Caco-2 (cell line): ENCODE measurements around the gene LINGO1. TPM values are rescaled to one million over a fixed set of nuclear protein-coding genes. Genes with fewer than 3 reads are reported as not detected.

ENCODE experiments used
- BruUV-seq: library from RNA; stranded (reverse); fragments of 400-500 nt; replicated peaks from 2 replicates; lab custom pipeline; 2021; lab: Mats Ljungman, UMichigan
- CTCF ChIA-PET: fragments of 300-600 bp; sonication (Branson Sonifier 250); formaldehyde crosslinking; loops from one replicate; lab custom pipeline; 2022; ENCODE audit warnings: antibody characterized with exemption; lab: Charles Lee
- POLR2A ChIA-PET: fragments of 300-600 bp; sonication (Branson Sonifier 250); formaldehyde crosslinking; loops from one replicate; lab custom pipeline; 2022; ENCODE audit warnings: antibody characterized with exemption; lab: Charles Lee
- DNase-seq, 2 experiments: peaks; one replicate each; pipeline versions ENCODE4 v3.0.0 to v3.0.0-alpha.2; 2020 to 2022
- H3K27me3 ChIP-seq: replicated peaks from 2 replicates; pipeline ENCODE4 v1.6.0; 2011; ENCODE audit warnings: low read length; ENCODE audit not compliant: control insufficient read depth, insufficient read depth
- H3K36me3 ChIP-seq: 2 replicates; pipeline ENCODE4 v1.5.1; 2011; ENCODE audit warnings: low read length; ENCODE audit not compliant: control insufficient read depth, insufficient read depth
- H3K4me1 ChIP-seq: fragments of 250-450 bp; sonication (Bioruptor Pico); 2 replicates; pipeline ENCODE4 v1.5.1; 2020; ENCODE audit warnings: mild to moderate bottlenecking
- H3K4me3 ChIP-seq: 2 replicates; pipeline ENCODE4 v1.5.1; 2011; ENCODE audit warnings: low read depth, mild to moderate bottlenecking, control low read depth, low read length
- H3K9me3 ChIP-seq: fragments of 250-450 bp; sonication (Bioruptor Pico); 2 replicates; pipeline ENCODE4 v1.5.1; 2020; ENCODE audit warnings: mild to moderate bottlenecking, moderate library complexity
- H3K27ac Mint-ChIP-seq: one replicate; pipeline ENCODE4 v1.8.0; 2022; ENCODE audit warnings: mixed read lengths; ENCODE audit not compliant: unreplicated experiment
- H3K27me3 Mint-ChIP-seq: one replicate; pipeline ENCODE4 v1.8.0; 2022; ENCODE audit warnings: mixed read lengths; ENCODE audit not compliant: insufficient read depth, unreplicated experiment
- H3K36me3 Mint-ChIP-seq: one replicate; pipeline ENCODE4 v1.8.0; 2022; ENCODE audit warnings: mild to moderate bottlenecking, mixed read lengths; ENCODE audit not compliant: insufficient read depth, unreplicated experiment
- H3K4me1 Mint-ChIP-seq: one replicate; pipeline ENCODE4 v1.8.0; 2022; ENCODE audit warnings: low read depth, mixed read lengths; ENCODE audit not compliant: unreplicated experiment
- H3K4me3 Mint-ChIP-seq: one replicate; pipeline ENCODE4 v1.8.0; 2022; ENCODE audit warnings: mild to moderate bottlenecking, moderate library complexity, mixed read lengths; ENCODE audit not compliant: unreplicated experiment
- H3K9me3 Mint-ChIP-seq: one replicate; pipeline ENCODE4 v1.8.0; 2022; ENCODE audit warnings: mixed read lengths; ENCODE audit not compliant: unreplicated experiment
- intact Hi-C: fragments of 100-400 bp; cut with micrococcal nuclease; formaldehyde crosslinking; loops from one replicate; pipeline ENCODE4 v1.10.0; 2022; ENCODE audit not compliant: unreplicated experiment
- total RNA-seq: library from RNA; stranded (reverse); gene quantifications from 2 replicates; pipeline ENCODE4 v1.2.3, GENCODE V29; 2022
- TF ChIP-seq, protein P1 (sequence below), 2 experiments: fragments of 200-600 bp in 1 of 2; IDR thresholded peaks; 1 replicate in 1 of 2; 2 replicates in 1 of 2; pipeline versions ENCODE4 v1.5.1 to v1.8.0; 2011 to 2022; ENCODE audit warnings: antibody characterized with exemption in 1 of 2, control low read depth in 1 of 2, inconsistent platforms in 1 of 2, low read depth in 1 of 2, low read length in 1 of 2, mild to moderate bottlenecking in 1 of 2, moderate library complexity in 1 of 2; ENCODE audit not compliant: insufficient read depth in 1 of 2, severe bottlenecking in 1 of 2, unreplicated experiment in 1 of 2

Gene LINGO1
- total RNA-seq, 1 experiment from 2014 or later = 1.4 TPM

GRCh38 chr15:77627067-77627466, 5.6 kb downstream of the LINGO1 start:
- Mint-ChIP-seq H3K36me3 (no peaks in the 10 kb centered on the region), H3K27me3 (peaks cover 3% of the 10 kb centered on the region), H3K4me3 (no peak overlapping the region), H3K4me1 (peaks cover 8% of the 10 kb centered on the region), H3K27ac (no peak overlapping the region), H3K9me3 (no peaks in the 10 kb centered on the region)
- CTCF ChIA-PET = interaction anchor here (1.4 kb wide), 1 partner anchor 9 kb away, joined by 5 read pairs; no protein-coding TSS in a partner anchor
- no peak overlapping the region for H3K4me3 ChIP-seq
- intact Hi-C loops = no loop called here
- no peaks in the 10 kb centered on the region for H3K36me3 ChIP-seq
- POLR2A ChIA-PET = no interaction called here
- TF ChIP-seq, protein P1, sequence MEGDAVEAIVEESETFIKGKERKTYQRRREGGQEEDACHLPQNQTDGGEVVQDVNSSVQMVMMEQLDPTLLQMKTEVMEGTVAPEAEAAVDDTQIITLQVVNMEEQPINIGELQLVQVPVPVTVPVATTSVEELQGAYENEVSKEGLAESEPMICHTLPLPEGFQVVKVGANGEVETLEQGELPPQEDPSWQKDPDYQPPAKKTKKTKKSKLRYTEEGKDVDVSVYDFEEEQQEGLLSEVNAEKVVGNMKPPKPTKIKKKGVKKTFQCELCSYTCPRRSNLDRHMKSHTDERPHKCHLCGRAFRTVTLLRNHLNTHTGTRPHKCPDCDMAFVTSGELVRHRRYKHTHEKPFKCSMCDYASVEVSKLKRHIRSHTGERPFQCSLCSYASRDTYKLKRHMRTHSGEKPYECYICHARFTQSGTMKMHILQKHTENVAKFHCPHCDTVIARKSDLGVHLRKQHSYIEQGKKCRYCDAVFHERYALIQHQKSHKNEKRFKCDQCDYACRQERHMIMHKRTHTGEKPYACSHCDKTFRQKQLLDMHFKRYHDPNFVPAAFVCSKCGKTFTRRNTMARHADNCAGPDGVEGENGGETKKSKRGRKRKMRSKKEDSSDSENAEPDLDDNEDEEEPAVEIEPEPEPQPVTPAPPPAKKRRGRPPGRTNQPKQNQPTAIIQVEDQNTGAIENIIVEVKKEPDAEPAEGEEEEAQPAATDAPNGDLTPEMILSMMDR (IDR thresholded peaks at IDR 0.05; ENCODE audit: insufficient read depth in 1 of 2, low read depth in 1 of 2, low read length in 1 of 2, severe bottlenecking in 1 of 2, unreplicated experiment in 1 of 2) = no peak
- BruUV-seq = no TSS peak
- peaks cover 6% of the 10 kb centered on the region for H3K27me3 ChIP-seq
- no peak for DNase-seq
- no peaks in the 10 kb centered on the region for H3K9me3 ChIP-seq
- H3K4me1 ChIP-seq = peaks cover 17% of the 10 kb centered on the region

DNA sequence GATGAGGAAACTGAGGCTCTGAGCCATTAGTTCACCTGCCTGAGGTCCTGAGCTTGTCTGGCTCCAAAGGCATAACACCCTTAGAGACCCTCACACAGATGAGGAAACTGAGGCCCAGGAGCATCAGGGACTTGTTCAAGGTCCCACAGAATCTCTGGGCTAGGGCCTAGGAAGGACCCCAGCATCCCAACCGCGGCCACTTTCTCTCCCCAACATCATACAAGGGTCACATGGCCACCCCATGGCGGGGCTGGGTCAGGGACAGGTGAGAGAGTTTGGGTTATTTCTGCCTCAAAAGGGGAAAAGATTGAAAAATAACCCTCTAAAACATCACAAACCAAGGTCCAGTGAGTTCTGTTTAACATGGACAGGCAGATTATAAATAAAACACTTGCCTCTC, 6.7 kb downstream of the LINGO1 start:
- POLR2A ChIA-PET = no interaction called here
- no peak overlapping the region for H3K4me3 Mint-ChIP-seq

GRCh38 chr15:77625376-77625775, 7.3 kb downstream of the LINGO1 start:
- ChIA-PET CTCF (no interaction called here), POLR2A (no interaction called here)
- TF ChIP-seq, protein P1 (IDR thresholded peaks at IDR 0.05; ENCODE audit: insufficient read depth in 1 of 2, low read depth in 1 of 2, low read length in 1 of 2, severe bottlenecking in 1 of 2, unreplicated experiment in 1 of 2) = no peak
- Histone ChIP-seq H3K4me1 (peaks cover 18% of the 10 kb centered on the region), H3K36me3 (no peaks in the 10 kb centered on the region), H3K9me3 (no peaks in the 10 kb centered on the region), H3K4me3 (no peak overlapping the region), H3K27me3 (no peaks in the 10 kb centered on the region; the same call in none of the 2 replicates)
- Mint-ChIP-seq H3K27me3 (peaks cover 3% of the 10 kb centered on the region), H3K27ac (no peak overlapping the region), H3K4me1 (peaks cover 13% of the 10 kb centered on the region), H3K36me3 (no peaks in the 10 kb centered on the region), H3K9me3 (no peaks in the 10 kb centered on the region), H3K4me3 (no peak overlapping the region)
- no TSS peak for BruUV-seq
- intact Hi-C loops = no loop called here
- no peak for DNase-seq

More for the DNA sequence above, 6.7 kb downstream of the LINGO1 start:
- Histone ChIP-seq H3K36me3 (no peaks in the 10 kb centered on the region), H3K27me3 (peaks cover 4% of the 10 kb centered on the region), H3K9me3 (no peaks in the 10 kb centered on the region), H3K4me1 (peaks cover 18% of the 10 kb centered on the region), H3K4me3 (no peak overlapping the region)
- CTCF ChIA-PET = interaction anchor here (1.4 kb wide), 1 partner anchor 8 kb away, joined by 5 read pairs; no protein-coding TSS in a partner anchor
- intact Hi-C loops = no loop called here
- Mint-ChIP-seq H3K4me1 (peaks cover 13% of the 10 kb centered on the region), H3K27me3 (peaks cover 3% of the 10 kb centered on the region), H3K27ac (no peak overlapping the region), H3K36me3 (no peaks in the 10 kb centered on the region), H3K9me3 (no peaks in the 10 kb centered on the region)
- no TSS peak for BruUV-seq
- DNase-seq = no peak
- TF ChIP-seq, protein P1 (IDR thresholded peaks at IDR 0.05; ENCODE audit: insufficient read depth in 1 of 2, low read depth in 1 of 2, low read length in 1 of 2, severe bottlenecking in 1 of 2, unreplicated experiment in 1 of 2) = no peak
